CD8-positive, alpha-beta memory T cell (primary cell): ENCODE data around the gene TRPM8. TPM values are rescaled to one million over a fixed set of nuclear protein-coding genes. Genes with fewer than 3 reads are reported as not detected.
"Not testable (repeated sequence)": the region's sequence is repeated elsewhere in the genome, so short reads cannot be mapped to it uniquely, and the experiment has no call there.

Source experiments
- CTCF ChIA-PET: fragments of 350-600 bp; sonication (Branson Sonifier 250); formaldehyde crosslinking; loops from one replicate; lab custom pipeline; 2021; ENCODE audit warnings: antibody characterized with exemption; lab: Charles Lee
- POLR2A ChIA-PET: fragments of 350-600 bp; sonication (Branson Sonifier 250); formaldehyde crosslinking; loops from one replicate; lab custom pipeline; 2021; ENCODE audit warnings: antibody characterized with exemption; lab: Charles Lee
- DNase-seq, 5 donors: peaks; one replicate each; pipeline versions ENCODE4 v3.0.0 to v3.0.0-alpha.2; 2020 to 2022; ENCODE audit warnings: mixed read lengths in 1 of 5
- H3K27ac ChIP-seq: one replicate; pipeline ENCODE4 v1.7.0; 2013; ENCODE audit warnings: low read depth, mild to moderate bottlenecking, low read length, moderate library complexity
- H3K27me3 ChIP-seq: 2 replicates; pipeline ENCODE4 v1.7.0; 2013; ENCODE audit warnings: low read length, mild to moderate bottlenecking; ENCODE audit not compliant: insufficient read depth, poor library complexity, severe bottlenecking
- H3K36me3 ChIP-seq: 2 replicates; pipeline ENCODE4 v1.7.0; 2013; ENCODE audit warnings: mild to moderate bottlenecking, low read length, moderate library complexity; ENCODE audit not compliant: insufficient read depth
- H3K4me1 ChIP-seq: 2 replicates; pipeline ENCODE4 v1.7.0; 2013; ENCODE audit warnings: mild to moderate bottlenecking, low read length, moderate library complexity; ENCODE audit not compliant: insufficient read depth
- H3K4me3 ChIP-seq: 2 replicates; pipeline ENCODE4 v1.7.0; 2013; ENCODE audit warnings: mild to moderate bottlenecking, low read length
- H3K9me3 ChIP-seq: 2 replicates; pipeline ENCODE4 v1.7.0; 2013; ENCODE audit warnings: mild to moderate bottlenecking, low read length
- H3K27ac Mint-ChIP-seq, 8 donors: one replicate each; pipeline ENCODE4 v1.8.0; 2020 to 2021; ENCODE audit warnings: mixed read lengths in 8 of 8, mild to moderate bottlenecking in 6 of 8, inconsistent platforms in 3 of 8, moderate library complexity in 3 of 8
- H3K27me3 Mint-ChIP-seq, 2 donors: one replicate each; pipeline ENCODE4 v1.8.0; 2020 to 2021; ENCODE audit warnings: mixed read lengths in 2 of 2, mild to moderate bottlenecking in 1 of 2, moderate library complexity in 1 of 2
- H3K36me3 Mint-ChIP-seq, 3 donors: one replicate each; pipeline ENCODE4 v1.8.0; 2020 to 2021; ENCODE audit warnings: mixed read lengths in 3 of 3, inconsistent platforms in 1 of 3, mild to moderate bottlenecking in 1 of 3
- H3K4me1 Mint-ChIP-seq, 3 donors: one replicate each; pipeline ENCODE4 v1.8.0; 2020 to 2021; ENCODE audit warnings: mixed read lengths in 3 of 3, inconsistent platforms in 1 of 3, mild to moderate bottlenecking in 1 of 3
- H3K4me3 Mint-ChIP-seq, 7 donors: one replicate each; pipeline ENCODE4 v1.8.0; 2020 to 2021; ENCODE audit warnings: mixed read lengths in 7 of 7, mild to moderate bottlenecking in 6 of 7, moderate library complexity in 4 of 7, inconsistent platforms in 2 of 7
- H3K9me3 Mint-ChIP-seq, 5 donors: one replicate each; pipeline ENCODE4 v1.8.0; 2020 to 2022; ENCODE audit warnings: mixed read lengths in 5 of 5, mild to moderate bottlenecking in 3 of 5, moderate library complexity in 2 of 5, inconsistent platforms in 1 of 5
- polyA plus RNA-seq: library from polyadenylated mRNA; unstranded; fragments of 300-500 nt; fragmentation: Illumina TruSeq; gene quantifications from one replicate; pipeline ENCODE4 v1.2.3, GENCODE V29; 2021
- total RNA-seq, 2 experiments: library from RNA; stranded (reverse); gene quantifications; one replicate each; pipeline ENCODE4 v1.2.3, GENCODE V29; 2021

Gene TRPM8
- total RNA-seq: not detected
- polyA plus RNA-seq: not detected

- H3K27me3 Mint-ChIP-seq: peaks cover 11 to 58% of the 10 kb centered on the region in 2 donors
- H3K36me3 ChIP-seq: no peaks in the 10 kb centered on the region
- H3K27ac ChIP-seq: no peak within 1 kb of the TSS
- H3K9me3 Mint-ChIP-seq: no peaks in the 10 kb centered on the region
- peaks cover 7% of the 10 kb centered on the region for H3K27me3 ChIP-seq
- peaks cover 0 to 1% (median 0%) of the 10 kb centered on the region in 3 donors for H3K36me3 Mint-ChIP-seq
- H3K4me1 ChIP-seq: no peaks in the 10 kb centered on the region
- ChIA-PET POLR2A (no interaction called here), CTCF (interaction anchor here (1.0 kb wide), 1 partner anchor 628 kb away, joined by 3 read pairs; no protein-coding TSS in a partner anchor)
- H3K4me3 ChIP-seq: no peak within 1 kb of the TSS
- no peak for DNase-seq
- H3K27ac Mint-ChIP-seq: no peak within 1 kb of the TSS
- H3K9me3 ChIP-seq: no peaks in the 10 kb centered on the region
- H3K4me3 Mint-ChIP-seq: no peak within 1 kb of the TSS
- peaks cover 5 to 10% (median 7%) of the 10 kb centered on the region in 3 donors for H3K4me1 Mint-ChIP-seq
These were observed at the start of gene TRPM8 for GRCh38 chr2:233917116-233917515. TSS of gene TRPM8 (plus strand) at chr2:233917373. CDS start at chr2:233926538, 9,165 bp downstream.

DNA sequence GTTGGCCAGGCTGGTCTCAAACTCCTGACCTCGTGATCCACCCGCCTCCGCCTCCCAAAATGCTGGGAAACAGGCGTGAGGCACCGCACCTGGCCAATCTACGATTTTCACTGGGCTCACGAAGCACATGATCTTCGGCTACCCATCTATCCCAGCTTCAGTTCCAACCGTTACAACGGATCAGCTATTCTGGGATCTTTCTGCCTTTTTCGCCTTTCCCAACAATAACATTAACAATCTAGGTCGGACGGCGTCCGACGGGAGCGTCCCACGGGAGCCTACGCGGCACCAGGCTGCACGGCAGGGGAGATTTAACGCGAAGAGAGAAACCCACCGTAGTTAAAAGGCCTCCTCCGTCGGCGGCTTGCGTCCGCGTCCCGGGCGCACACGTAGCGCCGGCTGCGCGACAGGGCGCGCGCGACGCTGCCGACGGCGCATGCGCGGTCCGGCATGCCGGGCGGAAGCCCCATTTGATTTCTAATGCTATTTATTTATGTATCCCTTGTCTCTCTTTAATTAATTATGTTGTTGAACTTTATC, 49.1 kb upstream of the TRPM8 start, which contains the start of gene MSL3B:
Gene MSL3B (minus strand): TSS at position 394 of the 540 bp plus-strand sequence.
- H3K4me1 Mint-ChIP-seq: peaks cover 7 to 18% (median 12%) of the 10 kb centered on the region in 3 donors
- peak within 1 kb of the TSS; percentile 51 for H3K27ac ChIP-seq
- no peaks in the 10 kb centered on the region for H3K4me1 ChIP-seq

DNA sequence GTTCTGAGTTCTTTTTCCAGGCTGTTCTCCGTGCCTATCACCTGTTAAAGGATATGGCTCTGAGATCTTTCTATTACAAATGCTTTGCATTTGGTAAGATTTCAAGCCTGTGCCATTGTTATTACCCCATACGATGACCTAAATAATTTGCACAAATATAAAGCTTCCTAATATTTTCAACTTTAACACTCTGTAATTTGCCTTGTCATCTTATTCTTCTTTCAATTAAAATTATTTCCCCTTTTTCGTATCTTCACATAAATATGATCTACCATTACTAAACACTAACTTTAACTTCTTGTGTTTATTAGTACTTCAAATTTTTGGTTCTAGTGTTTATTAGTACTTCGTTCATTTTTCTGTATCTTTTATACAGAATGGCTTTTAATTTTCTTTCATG, 45.7 kb upstream of the TRPM8 start:
- CTCF ChIA-PET: interaction anchor here (1.8 kb wide), 1 partner anchor 14 kb away, joined by 5 read pairs; no protein-coding TSS in a partner anchor

More for the DNA sequence above, 49.1 kb upstream of the TRPM8 start, which contains the start of gene MSL3B:
- Histone ChIP-seq H3K4me3 (peak within 1 kb of the TSS; percentile 72), H3K36me3 (no peaks in the 10 kb centered on the region), H3K9me3 (no peaks in the 10 kb centered on the region), H3K27me3 (peaks cover 4% of the 10 kb centered on the region)
- ChIA-PET POLR2A (interaction anchor here (0.7 kb wide), 1 partner anchor 269 kb away, joined by 11 read pairs; no protein-coding TSS in a partner anchor), CTCF (interaction anchor here (1.6 kb wide), 1 partner anchor 11 kb away, joined by 4 read pairs; no protein-coding TSS in a partner anchor)
- Mint-ChIP-seq H3K27me3 (peaks cover 19 to 33% of the 10 kb centered on the region in 2 donors), H3K27ac (peak within 1 kb of the TSS in 6 of 8 donors; percentile 36 to 87 (median 76)), H3K4me3 (peak within 1 kb of the TSS; percentile 84 to 91 (median 87)), H3K36me3 (peaks cover 0 to 21% (median 2%) of the 10 kb centered on the region in 3 donors), H3K9me3 (peaks cover 13 to 24% (median 20%) of the 10 kb centered on the region in 5 donors)
- DNase-seq: peak; percentile 44 to 73 (median 57)

DNA sequence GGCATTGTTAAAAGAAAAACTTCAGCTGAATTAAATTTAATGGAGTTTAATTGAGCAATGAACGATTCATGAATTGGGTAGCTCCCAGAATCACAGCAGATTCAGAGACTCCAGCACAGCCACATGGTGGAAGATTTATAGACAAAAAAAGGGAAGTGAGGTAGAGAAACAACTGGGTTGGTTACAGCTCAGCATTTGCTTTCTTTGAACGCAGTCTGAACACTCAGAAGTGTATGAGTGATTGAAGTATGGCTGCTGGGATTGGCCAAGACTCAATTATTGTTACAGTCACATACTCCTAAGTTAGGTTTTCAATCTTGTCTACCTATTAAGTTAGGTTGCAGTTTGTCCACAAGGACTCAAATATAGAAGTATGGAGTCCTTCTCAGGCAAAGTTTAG, 45.0 kb upstream of the TRPM8 start:
- H3K27ac ChIP-seq, H3K9me3 ChIP-seq, POLR2A ChIA-PET, H3K36me3 ChIP-seq, H3K4me1 ChIP-seq, DNase-seq, H3K27me3 ChIP-seq, H3K27ac Mint-ChIP-seq, H3K4me3 Mint-ChIP-seq, H3K4me3 ChIP-seq: not testable (repeated sequence)
- Mint-ChIP-seq H3K4me1 (peaks cover 6 to 16% (median 7%) of the 10 kb centered on the region in 3 donors), H3K9me3 (peaks cover 17 to 23% (median 20%) of the 10 kb centered on the region in 5 donors), H3K36me3 (peaks cover 0 to 14% (median 2%) of the 10 kb centered on the region in 3 donors), H3K27me3 (peaks cover 31 to 58% of the 10 kb centered on the region in 2 donors)
- CTCF ChIA-PET: interaction anchor here (1.8 kb wide), 1 partner anchor 14 kb away, joined by 5 read pairs; no protein-coding TSS in a partner anchor

More for the DNA sequence above, 45.7 kb upstream of the TRPM8 start:
- H3K4me3 Mint-ChIP-seq: peak overlapping the region in 1 of 7 donors; percentile 19
- DNase-seq: no peak
- H3K36me3 Mint-ChIP-seq: peaks cover 0 to 20% (median 2%) of the 10 kb centered on the region in 3 donors
- Histone ChIP-seq H3K36me3 (no peaks in the 10 kb centered on the region), H3K4me3 (no peak overlapping the region), H3K9me3 (no peaks in the 10 kb centered on the region), H3K4me1 (no peaks in the 10 kb centered on the region), H3K27me3 (peaks cover 4% of the 10 kb centered on the region), H3K27ac (no peak overlapping the region)
- peaks cover 17 to 29% (median 20%) of the 10 kb centered on the region in 5 donors for H3K9me3 Mint-ChIP-seq
- H3K27ac Mint-ChIP-seq: no peak overlapping the region
- POLR2A ChIA-PET: no interaction called here
- peaks cover 7 to 18% (median 12%) of the 10 kb centered on the region in 3 donors for H3K4me1 Mint-ChIP-seq
- H3K27me3 Mint-ChIP-seq: peaks cover 29 to 57% of the 10 kb centered on the region in 2 donors

DNA sequence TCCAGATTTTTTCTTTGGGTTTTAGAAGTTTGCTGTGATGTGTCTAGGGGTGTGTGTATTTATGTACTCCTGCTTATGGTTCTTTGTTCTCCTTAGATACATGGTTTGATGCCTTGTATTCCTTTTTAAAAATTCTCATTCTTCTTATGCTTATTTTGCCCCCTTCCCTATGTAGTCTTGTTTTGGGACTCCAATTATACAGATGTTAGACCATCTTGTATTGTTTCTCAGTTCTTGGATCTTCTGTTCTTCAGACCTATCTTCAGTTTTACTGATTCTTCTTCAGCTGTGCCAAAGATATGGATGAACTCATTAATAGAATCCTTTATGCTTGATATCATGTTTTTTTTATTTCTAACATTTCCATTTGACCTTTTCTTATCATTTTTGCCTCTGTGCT, 34.8 kb upstream of the TRPM8 start:
- Mint-ChIP-seq H3K36me3 (peaks cover 0 to 15% (median 6%) of the 10 kb centered on the region in 3 donors), H3K9me3 (peaks cover 26 to 40% (median 29%) of the 10 kb centered on the region in 5 donors), H3K4me3 (no peak overlapping the region), H3K27me3 (peaks cover 17 to 70% of the 10 kb centered on the region in 2 donors), H3K4me1 (no peaks in the 10 kb centered on the region), H3K27ac (no peak overlapping the region)
- Histone ChIP-seq H3K36me3 (no peaks in the 10 kb centered on the region), H3K4me1 (no peaks in the 10 kb centered on the region), H3K4me3 (no peak overlapping the region), H3K9me3 (peaks cover 4% of the 10 kb centered on the region), H3K27me3 (no peaks in the 10 kb centered on the region), H3K27ac (no peak overlapping the region)
- POLR2A ChIA-PET: no interaction called here
- DNase-seq: no peak
- CTCF ChIA-PET: no interaction called here

GRCh38 chr2:233892793-233893192, 24.4 kb upstream of the TRPM8 start:
- no peaks in the 10 kb centered on the region for H3K4me1 Mint-ChIP-seq
- no peaks in the 10 kb centered on the region for H3K36me3 Mint-ChIP-seq
- DNase-seq: no peak
- H3K4me3 Mint-ChIP-seq: no peak overlapping the region
- Histone ChIP-seq H3K4me1 (no peaks in the 10 kb centered on the region), H3K27ac (no peak overlapping the region), H3K4me3 (no peak overlapping the region), H3K9me3 (no peaks in the 10 kb centered on the region), H3K27me3 (peaks cover 9% of the 10 kb centered on the region), H3K36me3 (no peaks in the 10 kb centered on the region)
- ChIA-PET POLR2A (no interaction called here), CTCF (no interaction called here)
- H3K9me3 Mint-ChIP-seq: peaks cover 0 to 2% (median 0%) of the 10 kb centered on the region in 5 donors
- H3K27ac Mint-ChIP-seq: no peak overlapping the region
- peaks cover 21 to 50% of the 10 kb centered on the region in 2 donors for H3K27me3 Mint-ChIP-seq

DNA sequence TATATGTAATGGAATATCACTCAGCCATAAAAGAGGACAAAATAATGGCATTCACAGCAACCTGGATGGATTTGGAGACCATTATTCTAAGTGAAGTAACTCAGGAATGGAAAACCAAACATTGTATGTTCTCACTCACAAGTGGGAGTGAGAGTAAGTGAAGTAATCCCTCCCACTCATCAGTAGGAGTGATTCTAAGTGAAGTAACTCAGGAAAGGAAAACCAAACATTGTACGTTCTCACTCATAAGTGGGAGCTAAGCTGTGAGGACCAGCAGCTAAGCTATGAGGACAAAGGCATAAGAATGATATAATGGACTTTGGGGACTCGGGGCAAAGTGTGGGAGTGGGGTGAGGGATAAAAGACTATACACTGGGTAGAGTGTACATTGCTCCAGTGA, 20.9 kb upstream of the TRPM8 start:
- CTCF ChIA-PET, H3K4me3 ChIP-seq: not testable (repeated sequence)
- peak overlapping the region in 1 of 8 donors; percentile 15 for H3K27ac Mint-ChIP-seq

DNA sequence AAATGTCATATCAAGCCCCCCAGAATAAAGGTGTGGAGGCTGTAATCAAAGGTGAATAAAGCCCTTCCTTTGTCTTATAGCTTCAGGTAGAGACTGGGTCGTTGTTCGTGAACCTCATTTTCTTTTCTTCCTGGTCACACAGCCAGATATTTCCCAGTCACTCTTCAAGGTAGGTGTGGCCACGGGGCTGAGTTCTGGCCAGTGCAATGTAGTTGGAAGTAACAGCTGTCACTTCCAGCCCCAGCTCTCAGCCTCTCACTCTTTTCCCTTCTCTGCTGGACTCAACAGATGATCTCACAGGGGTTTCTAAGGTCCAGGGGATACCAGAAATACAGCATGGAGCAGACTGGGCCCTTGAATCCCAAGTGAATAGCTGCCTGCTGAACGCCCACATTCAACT, 15.8 kb upstream of the TRPM8 start:
- Histone ChIP-seq H3K4me1 (no peaks in the 10 kb centered on the region), H3K27ac (no peak overlapping the region), H3K9me3 (no peaks in the 10 kb centered on the region), H3K27me3 (no peaks in the 10 kb centered on the region), H3K4me3 (no peak overlapping the region), H3K36me3 (no peaks in the 10 kb centered on the region)
- CTCF ChIA-PET: interaction anchor here (1.2 to 1.3 kb wide), 2 partner anchors 8 to 647 kb away, joined by 3 read pairs; no protein-coding TSS in a partner anchor
- POLR2A ChIA-PET: no interaction called here
- Mint-ChIP-seq H3K4me1 (peaks cover 10 to 17% (median 16%) of the 10 kb centered on the region in 3 donors), H3K36me3 (peaks cover 0 to 4% (median 3%) of the 10 kb centered on the region in 3 donors), H3K27me3 (peaks cover 11 to 35% of the 10 kb centered on the region in 2 donors), H3K27ac (no peak overlapping the region), H3K9me3 (no peaks in the 10 kb centered on the region), H3K4me3 (no peak overlapping the region)
- DNase-seq: no peak

More for the DNA sequence above, 20.9 kb upstream of the TRPM8 start:
- H3K27ac ChIP-seq, H3K36me3 ChIP-seq, H3K9me3 ChIP-seq, H3K27me3 ChIP-seq, H3K4me3 Mint-ChIP-seq, POLR2A ChIA-PET, DNase-seq, H3K36me3 Mint-ChIP-seq, H3K9me3 Mint-ChIP-seq, H3K4me1 ChIP-seq: not testable (repeated sequence)
- Mint-ChIP-seq H3K27me3 (peaks cover 7 to 28% of the 10 kb centered on the region in 2 donors), H3K4me1 (peaks cover 10 to 17% (median 16%) of the 10 kb centered on the region in 3 donors)
